ENCODE measurements around the gene SERINC1.

The SERINC1 gene

DNA sequence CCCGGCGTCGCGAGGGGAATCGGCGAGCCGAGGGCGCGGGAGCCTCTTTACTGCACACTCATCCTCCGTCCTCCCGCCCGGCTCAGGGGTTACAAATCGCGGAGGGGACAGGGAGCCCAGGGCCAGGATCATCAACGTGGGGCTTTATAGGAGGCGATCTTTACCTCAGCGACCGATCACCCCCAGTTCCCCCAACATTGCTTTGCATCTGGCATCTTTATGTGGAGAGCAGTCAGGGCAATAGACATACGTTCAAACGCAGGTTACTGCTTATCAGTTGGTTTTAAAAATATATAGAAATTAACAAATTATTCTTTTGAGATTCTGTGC lies 71.5 kb downstream of the SERINC1 start:
- TF ChIP-seq FOXM1 (IDR thresholded peaks at IDR 0.05; ENCODE audit: borderline replicate concordance, low read depth) (no peak), YY1 (IDR thresholded peaks at IDR 0.05; ENCODE audit: low read depth) (no peak), EGR1 (IDR thresholded peaks at IDR 0.05) (no peak), TAF1 (IDR thresholded peaks at IDR 0.05; ENCODE audit: low read depth) (no peak), CREB1 (IDR thresholded peaks at IDR 0.05; ENCODE audit: low read depth) (no peak), NFIC (IDR thresholded peaks at IDR 0.05) (no peak), CEBPB (IDR thresholded peaks at IDR 0.05) (no peak), EP300 (IDR thresholded peaks at IDR 0.05; ENCODE audit: borderline replicate concordance) (no peak), ZBTB7A (IDR thresholded peaks at IDR 0.05; ENCODE audit: low read depth) (no peak), TCF12 (IDR thresholded peaks at IDR 0.05; ENCODE audit: low read depth) (no peak), TEAD4 (IDR thresholded peaks at IDR 0.05) (no peak), RAD21 (IDR thresholded peaks at IDR 0.05; ENCODE audit: low read depth) (no peak)
- TF ChIP-seq, protein P1, sequence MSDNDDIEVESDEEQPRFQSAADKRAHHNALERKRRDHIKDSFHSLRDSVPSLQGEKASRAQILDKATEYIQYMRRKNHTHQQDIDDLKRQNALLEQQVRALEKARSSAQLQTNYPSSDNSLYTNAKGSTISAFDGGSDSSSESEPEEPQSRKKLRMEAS (IDR thresholded peaks at IDR 0.05): no peak
- TF ChIP-seq, protein P2, sequence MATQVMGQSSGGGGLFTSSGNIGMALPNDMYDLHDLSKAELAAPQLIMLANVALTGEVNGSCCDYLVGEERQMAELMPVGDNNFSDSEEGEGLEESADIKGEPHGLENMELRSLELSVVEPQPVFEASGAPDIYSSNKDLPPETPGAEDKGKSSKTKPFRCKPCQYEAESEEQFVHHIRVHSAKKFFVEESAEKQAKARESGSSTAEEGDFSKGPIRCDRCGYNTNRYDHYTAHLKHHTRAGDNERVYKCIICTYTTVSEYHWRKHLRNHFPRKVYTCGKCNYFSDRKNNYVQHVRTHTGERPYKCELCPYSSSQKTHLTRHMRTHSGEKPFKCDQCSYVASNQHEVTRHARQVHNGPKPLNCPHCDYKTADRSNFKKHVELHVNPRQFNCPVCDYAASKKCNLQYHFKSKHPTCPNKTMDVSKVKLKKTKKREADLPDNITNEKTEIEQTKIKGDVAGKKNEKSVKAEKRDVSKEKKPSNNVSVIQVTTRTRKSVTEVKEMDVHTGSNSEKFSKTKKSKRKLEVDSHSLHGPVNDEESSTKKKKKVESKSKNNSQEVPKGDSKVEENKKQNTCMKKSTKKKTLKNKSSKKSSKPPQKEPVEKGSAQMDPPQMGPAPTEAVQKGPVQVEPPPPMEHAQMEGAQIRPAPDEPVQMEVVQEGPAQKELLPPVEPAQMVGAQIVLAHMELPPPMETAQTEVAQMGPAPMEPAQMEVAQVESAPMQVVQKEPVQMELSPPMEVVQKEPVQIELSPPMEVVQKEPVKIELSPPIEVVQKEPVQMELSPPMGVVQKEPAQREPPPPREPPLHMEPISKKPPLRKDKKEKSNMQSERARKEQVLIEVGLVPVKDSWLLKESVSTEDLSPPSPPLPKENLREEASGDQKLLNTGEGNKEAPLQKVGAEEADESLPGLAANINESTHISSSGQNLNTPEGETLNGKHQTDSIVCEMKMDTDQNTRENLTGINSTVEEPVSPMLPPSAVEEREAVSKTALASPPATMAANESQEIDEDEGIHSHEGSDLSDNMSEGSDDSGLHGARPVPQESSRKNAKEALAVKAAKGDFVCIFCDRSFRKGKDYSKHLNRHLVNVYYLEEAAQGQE (IDR thresholded peaks at IDR 0.05; ENCODE audit: low read depth): no peak
- TF ChIP-seq, protein P3, sequence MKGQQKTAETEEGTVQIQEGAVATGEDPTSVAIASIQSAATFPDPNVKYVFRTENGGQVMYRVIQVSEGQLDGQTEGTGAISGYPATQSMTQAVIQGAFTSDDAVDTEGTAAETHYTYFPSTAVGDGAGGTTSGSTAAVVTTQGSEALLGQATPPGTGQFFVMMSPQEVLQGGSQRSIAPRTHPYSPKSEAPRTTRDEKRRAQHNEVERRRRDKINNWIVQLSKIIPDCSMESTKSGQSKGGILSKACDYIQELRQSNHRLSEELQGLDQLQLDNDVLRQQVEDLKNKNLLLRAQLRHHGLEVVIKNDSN (IDR thresholded peaks at IDR 0.05): no peak

DNA sequence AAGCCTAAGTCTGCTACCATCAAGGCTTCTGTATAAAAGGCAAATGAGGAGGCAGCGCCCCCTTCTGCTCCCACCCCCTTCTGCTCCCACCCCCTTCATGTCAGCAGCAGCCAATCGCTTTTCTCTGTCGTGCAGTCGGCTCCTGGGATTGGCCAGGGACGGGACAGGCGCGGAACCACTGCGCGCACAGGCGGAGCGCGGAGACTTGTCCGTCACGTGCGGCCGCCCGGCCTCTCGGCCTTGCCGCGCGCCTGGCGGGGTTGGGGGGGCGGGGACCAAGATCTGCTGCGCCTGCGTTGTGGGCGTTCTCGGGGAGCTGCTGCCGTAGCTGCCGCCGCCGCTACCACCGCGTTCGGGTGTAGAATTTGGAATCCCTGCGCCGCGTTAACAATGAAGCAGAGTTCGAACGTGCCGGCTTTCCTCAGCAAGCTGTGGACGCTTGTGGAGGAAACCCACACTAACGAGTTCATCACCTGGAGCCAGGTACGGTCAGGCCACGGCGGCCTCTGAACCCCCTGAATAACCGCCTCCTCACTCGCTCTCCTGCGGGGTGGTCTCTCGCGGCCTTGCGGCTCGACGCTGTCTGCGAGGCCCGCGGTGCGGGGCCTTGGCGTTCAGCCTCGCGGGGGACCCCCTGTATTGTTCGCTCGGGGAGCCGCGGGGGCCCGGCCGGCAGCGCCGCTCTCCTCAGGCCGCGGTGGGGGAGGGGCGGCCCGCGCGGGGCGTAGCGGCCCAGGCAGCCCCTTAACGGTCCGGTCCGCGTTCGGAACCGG lies 72.1 kb downstream of the SERINC1 start, which contains the start of gene HSF2:
Gene HSF2 (plus strand): TSS at position 305 of the 773 bp plus-strand sequence. CDS start 86 bp downstream, at position 391.
- TF ChIP-seq RAD21 (IDR thresholded peaks at IDR 0.05; ENCODE audit: low read depth) (no peak), EGR1 (IDR thresholded peaks at IDR 0.05) (no peak), TCF12 (IDR thresholded peaks at IDR 0.05; ENCODE audit: low read depth) (no peak), EP300 (IDR thresholded peaks at IDR 0.05; ENCODE audit: borderline replicate concordance) (no peak), TEAD4 (IDR thresholded peaks at IDR 0.05) (no peak), FOXM1 (IDR thresholded peaks at IDR 0.05; ENCODE audit: borderline replicate concordance, low read depth) (no peak), NFIC (IDR thresholded peaks at IDR 0.05) (no peak), CREB1 (IDR thresholded peaks at IDR 0.05; ENCODE audit: low read depth) (peak; percentile 40; the same call in 1 of the 2 replicates), CEBPB (IDR thresholded peaks at IDR 0.05) (no peak), YY1 (IDR thresholded peaks at IDR 0.05; ENCODE audit: low read depth) (peak; percentile 47; the same call in 1 of the 2 replicates), TAF1 (IDR thresholded peaks at IDR 0.05; ENCODE audit: low read depth) (peak; percentile 66), ZBTB7A (IDR thresholded peaks at IDR 0.05; ENCODE audit: low read depth) (no peak)
- TF ChIP-seq, protein P2 (IDR thresholded peaks at IDR 0.05; ENCODE audit: low read depth): no peak
- TF ChIP-seq, protein P3 (IDR thresholded peaks at IDR 0.05): peak; percentile 93
- TF ChIP-seq, protein P1 (IDR thresholded peaks at IDR 0.05): peak; percentile 85

DNA sequence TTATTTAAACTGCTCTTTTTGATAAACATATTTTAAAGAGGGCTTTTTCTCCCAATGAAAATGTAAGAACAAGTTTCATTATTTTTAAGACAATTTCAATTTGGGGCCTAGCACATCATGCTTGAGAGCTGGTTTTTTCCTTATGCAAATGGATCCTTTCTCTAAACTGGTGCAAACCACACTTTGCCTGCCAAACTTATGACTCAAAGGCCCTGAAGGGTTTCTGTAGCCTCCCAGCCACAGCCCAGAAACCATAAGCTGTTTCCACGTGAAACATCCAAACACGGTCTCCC lies 72.6 kb downstream of the SERINC1 start:
- no peak for TF ChIP-seq TAF1 (IDR thresholded peaks at IDR 0.05; ENCODE audit: low read depth)
- TF ChIP-seq, protein P1 (IDR thresholded peaks at IDR 0.05): no peak
- TF ChIP-seq RAD21 (IDR thresholded peaks at IDR 0.05; ENCODE audit: low read depth): no peak
- TF ChIP-seq, protein P2 (IDR thresholded peaks at IDR 0.05; ENCODE audit: low read depth): no peak
- no peak for TF ChIP-seq EGR1 (IDR thresholded peaks at IDR 0.05)
- no peak for TF ChIP-seq CREB1 (IDR thresholded peaks at IDR 0.05; ENCODE audit: low read depth)
- TF ChIP-seq, protein P3 (IDR thresholded peaks at IDR 0.05): no peak
- TF ChIP-seq FOXM1 (IDR thresholded peaks at IDR 0.05; ENCODE audit: borderline replicate concordance, low read depth): no peak

Measured in Ishikawa (cell line).